ENCODE results near the gene COL4A5. TPM values are rescaled to one million over a fixed set of nuclear protein-coding genes. Genes with fewer than 3 reads are reported as not detected.

COL4A5 gene
- total RNA-seq, 1 experiment from 2014 or later: 8.3 TPM

DNA sequence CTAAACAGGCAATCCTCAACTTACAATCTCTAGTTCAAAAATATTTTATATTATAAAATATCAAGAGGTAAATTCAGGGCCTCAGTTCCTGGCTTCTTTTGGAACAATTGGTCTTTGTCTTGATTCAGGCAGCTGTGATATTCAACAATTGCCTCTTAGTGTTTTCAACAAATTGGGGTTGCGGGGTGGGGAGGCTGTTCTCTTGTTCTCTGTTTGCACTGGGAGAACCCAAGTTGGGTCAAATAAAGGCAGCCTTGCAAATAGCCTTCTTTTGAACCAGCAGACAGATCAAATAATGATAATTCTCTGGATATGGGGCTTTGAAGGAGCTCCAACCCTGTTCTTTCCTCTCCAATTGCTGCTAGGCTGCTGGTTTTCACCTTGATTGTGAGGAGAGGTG, 142.5 kb downstream of the COL4A5 start:
- ChIA-PET POLR2A (interaction anchor here (0.6 kb wide), 1 partner anchor 409 kb away, joined by 6 read pairs; no protein-coding TSS in a partner anchor), CTCF (no interaction called here)
- DNase-seq (ENCODE audit: low read depth, low spot score) (no peak), ATAC-seq (no peak)
- no TSS peak for BruUV-seq (replicated peaks)
- Histone ChIP-seq H3K9me3 (ENCODE audit: control insufficient read depth, insufficient read depth, low read depth, low read length) (no peaks in the 10 kb centered on the region), H3K27ac (ENCODE audit: low read length) (no peak overlapping the region), H3K4me1 (ENCODE audit: control insufficient read depth, insufficient read depth, low read length) (no peaks in the 10 kb centered on the region), H3K36me3 (ENCODE audit: control insufficient read depth, insufficient read depth, low read length) (no peaks in the 10 kb centered on the region), H3K27me3 (ENCODE audit: control insufficient read depth, insufficient read depth, low read length) (no peaks in the 10 kb centered on the region), H3K4me3 (ENCODE audit: low read depth in 2 of 2, low read length in 2 of 2) (no peak overlapping the region)
- in situ Hi-C loops (cut with HindIII; ENCODE audit: low pct_unique_long_range_greater_than_20kb, low sequenced_read_pairs): no loop called here
- intact Hi-C loops (cut with micrococcal nuclease; ENCODE audit: unreplicated experiment): loop anchor here (5.0 to 10.0 kb wide), 3 partner anchors 90 to 893 kb away; partner anchors contain the start of gene IRS4
- TF ChIP-seq, protein P1, sequence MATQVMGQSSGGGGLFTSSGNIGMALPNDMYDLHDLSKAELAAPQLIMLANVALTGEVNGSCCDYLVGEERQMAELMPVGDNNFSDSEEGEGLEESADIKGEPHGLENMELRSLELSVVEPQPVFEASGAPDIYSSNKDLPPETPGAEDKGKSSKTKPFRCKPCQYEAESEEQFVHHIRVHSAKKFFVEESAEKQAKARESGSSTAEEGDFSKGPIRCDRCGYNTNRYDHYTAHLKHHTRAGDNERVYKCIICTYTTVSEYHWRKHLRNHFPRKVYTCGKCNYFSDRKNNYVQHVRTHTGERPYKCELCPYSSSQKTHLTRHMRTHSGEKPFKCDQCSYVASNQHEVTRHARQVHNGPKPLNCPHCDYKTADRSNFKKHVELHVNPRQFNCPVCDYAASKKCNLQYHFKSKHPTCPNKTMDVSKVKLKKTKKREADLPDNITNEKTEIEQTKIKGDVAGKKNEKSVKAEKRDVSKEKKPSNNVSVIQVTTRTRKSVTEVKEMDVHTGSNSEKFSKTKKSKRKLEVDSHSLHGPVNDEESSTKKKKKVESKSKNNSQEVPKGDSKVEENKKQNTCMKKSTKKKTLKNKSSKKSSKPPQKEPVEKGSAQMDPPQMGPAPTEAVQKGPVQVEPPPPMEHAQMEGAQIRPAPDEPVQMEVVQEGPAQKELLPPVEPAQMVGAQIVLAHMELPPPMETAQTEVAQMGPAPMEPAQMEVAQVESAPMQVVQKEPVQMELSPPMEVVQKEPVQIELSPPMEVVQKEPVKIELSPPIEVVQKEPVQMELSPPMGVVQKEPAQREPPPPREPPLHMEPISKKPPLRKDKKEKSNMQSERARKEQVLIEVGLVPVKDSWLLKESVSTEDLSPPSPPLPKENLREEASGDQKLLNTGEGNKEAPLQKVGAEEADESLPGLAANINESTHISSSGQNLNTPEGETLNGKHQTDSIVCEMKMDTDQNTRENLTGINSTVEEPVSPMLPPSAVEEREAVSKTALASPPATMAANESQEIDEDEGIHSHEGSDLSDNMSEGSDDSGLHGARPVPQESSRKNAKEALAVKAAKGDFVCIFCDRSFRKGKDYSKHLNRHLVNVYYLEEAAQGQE (IDR thresholded peaks at IDR 0.05; ENCODE audit: insufficient read depth in 1 of 2, low read depth in 2 of 2, low read length in 1 of 2): no peak

DNA sequence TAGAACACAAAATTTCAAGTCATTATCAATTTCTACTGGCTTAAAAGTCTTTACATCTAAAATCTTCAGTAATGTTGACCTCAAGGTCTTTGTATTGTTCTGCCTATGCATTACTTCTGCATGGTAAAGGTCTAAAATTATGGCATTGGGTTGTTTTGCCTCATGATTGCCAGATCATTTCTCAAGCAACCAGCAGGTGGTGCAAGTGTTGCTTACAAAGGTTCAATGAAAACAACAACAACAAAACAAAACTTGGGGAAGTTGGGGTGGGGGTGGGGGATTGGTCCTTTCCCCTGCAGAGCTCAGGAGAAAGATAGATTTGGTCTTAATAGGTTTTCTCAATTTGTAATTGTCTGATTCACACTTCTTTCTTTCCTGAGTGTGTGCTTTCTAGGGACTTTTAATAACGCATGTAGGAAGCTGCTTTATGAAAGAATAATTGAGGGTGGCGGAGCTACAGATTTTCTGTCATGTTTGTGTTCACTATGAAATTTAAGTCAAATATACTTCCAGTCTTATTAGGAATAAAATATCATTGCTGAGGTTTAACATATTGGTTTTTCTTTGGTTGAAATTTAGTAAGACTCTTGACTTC, 145.1 kb downstream of the COL4A5 start:
- peak; percentile 12 for DNase-seq (ENCODE audit: low read depth, low spot score)
- Histone ChIP-seq H3K27ac (ENCODE audit: low read length) (no peak overlapping the region), H3K4me1 (ENCODE audit: control insufficient read depth, insufficient read depth, low read length) (no peaks in the 10 kb centered on the region), H3K27me3 (ENCODE audit: control insufficient read depth, insufficient read depth, low read length) (no peaks in the 10 kb centered on the region), H3K36me3 (ENCODE audit: control insufficient read depth, insufficient read depth, low read length) (no peaks in the 10 kb centered on the region; the same call in 1 of the 2 replicates), H3K9me3 (ENCODE audit: control insufficient read depth, insufficient read depth, low read depth, low read length) (no peaks in the 10 kb centered on the region), H3K4me3 (ENCODE audit: low read depth in 2 of 2, low read length in 2 of 2) (no peak overlapping the region)
- POLR2A ChIA-PET: no interaction called here
- no peak for ATAC-seq
- CTCF ChIA-PET: no interaction called here
- no peak for TF ChIP-seq SIN3A (IDR thresholded peaks at IDR 0.05; ENCODE audit: borderline replicate concordance, insufficient read depth, low read depth, low read length)
- TF ChIP-seq, protein P2, sequence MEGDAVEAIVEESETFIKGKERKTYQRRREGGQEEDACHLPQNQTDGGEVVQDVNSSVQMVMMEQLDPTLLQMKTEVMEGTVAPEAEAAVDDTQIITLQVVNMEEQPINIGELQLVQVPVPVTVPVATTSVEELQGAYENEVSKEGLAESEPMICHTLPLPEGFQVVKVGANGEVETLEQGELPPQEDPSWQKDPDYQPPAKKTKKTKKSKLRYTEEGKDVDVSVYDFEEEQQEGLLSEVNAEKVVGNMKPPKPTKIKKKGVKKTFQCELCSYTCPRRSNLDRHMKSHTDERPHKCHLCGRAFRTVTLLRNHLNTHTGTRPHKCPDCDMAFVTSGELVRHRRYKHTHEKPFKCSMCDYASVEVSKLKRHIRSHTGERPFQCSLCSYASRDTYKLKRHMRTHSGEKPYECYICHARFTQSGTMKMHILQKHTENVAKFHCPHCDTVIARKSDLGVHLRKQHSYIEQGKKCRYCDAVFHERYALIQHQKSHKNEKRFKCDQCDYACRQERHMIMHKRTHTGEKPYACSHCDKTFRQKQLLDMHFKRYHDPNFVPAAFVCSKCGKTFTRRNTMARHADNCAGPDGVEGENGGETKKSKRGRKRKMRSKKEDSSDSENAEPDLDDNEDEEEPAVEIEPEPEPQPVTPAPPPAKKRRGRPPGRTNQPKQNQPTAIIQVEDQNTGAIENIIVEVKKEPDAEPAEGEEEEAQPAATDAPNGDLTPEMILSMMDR (IDR thresholded peaks at IDR 0.05): peak; percentile 70
- TF ChIP-seq, protein P1 (IDR thresholded peaks at IDR 0.05; ENCODE audit: insufficient read depth in 1 of 2, low read depth in 2 of 2, low read length in 1 of 2): no peak
- intact Hi-C loops (cut with micrococcal nuclease; ENCODE audit: unreplicated experiment): loop anchor here (5.0 to 10.0 kb wide), 3 partner anchors 88 to 890 kb away; partner anchors contain the start of gene IRS4
- BruUV-seq (replicated peaks): no TSS peak
- in situ Hi-C loops (cut with HindIII; ENCODE audit: low pct_unique_long_range_greater_than_20kb, low sequenced_read_pairs): no loop called here
